ENCODE results near the gene COL18A1.

DNA sequence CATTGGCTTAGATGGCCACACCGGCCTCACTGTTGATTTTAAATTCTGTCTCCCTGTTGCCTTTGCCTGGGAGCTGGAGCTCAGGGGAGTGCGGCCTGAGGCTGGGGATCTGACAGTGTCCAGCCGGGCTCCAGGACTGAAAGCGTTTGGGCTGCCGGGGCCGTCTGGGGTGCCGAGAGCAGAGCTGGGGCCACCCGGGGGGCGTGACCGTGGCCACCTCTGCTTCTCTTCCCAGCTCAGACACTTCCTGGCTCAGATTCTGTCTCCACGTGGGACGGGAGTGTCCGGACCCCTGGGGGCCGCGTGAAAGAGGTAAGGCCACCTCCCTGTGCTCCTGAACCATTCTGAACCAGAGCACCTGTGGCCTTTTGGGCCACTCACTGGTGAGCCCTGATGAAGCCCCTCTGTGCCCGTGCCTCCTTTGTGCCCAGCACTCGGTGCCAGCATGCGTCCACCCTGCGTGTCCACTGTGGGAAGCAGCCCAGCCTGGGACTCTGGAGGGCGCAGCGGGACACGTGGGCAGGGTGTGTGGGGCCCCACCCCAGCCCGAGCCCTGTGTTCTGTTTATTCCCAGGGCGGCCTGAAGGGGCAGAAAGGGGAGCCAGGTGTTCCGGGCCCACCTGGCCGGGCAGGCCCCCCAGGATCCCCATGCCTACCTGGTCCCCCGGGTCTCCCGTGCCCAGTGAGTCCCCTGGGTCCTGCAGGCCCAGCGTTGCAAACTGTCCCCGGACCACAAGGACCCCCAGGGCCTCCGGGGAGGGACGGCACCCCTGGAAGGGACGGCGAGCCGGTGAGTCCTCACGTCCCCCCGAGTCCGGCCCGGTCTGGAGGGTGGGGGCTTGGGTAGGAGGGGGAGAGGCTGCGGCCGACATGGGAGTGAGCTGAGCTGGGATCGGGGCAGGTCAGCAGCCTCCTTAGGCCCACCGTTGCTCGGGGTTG lies 72.5 kb downstream of the COL18A1 start:
- TF ChIP-seq CTCF (IDR thresholded peaks at IDR 0.05; ENCODE audit: low read depth, low read length) (no peak), EZH2phosphoT487 (IDR thresholded peaks at IDR 0.05; ENCODE audit: low read depth) (no peak)

Measured in OCI-LY3 (cell line).